ENCODE results near the gene SMARCD2.
"Not testable (repeated sequence)": the region's sequence is repeated elsewhere in the genome, so short reads cannot be mapped to it uniquely, and the experiment has no call there.

Gene SMARCD2

GRCh38 chr17:63842540-63843386 lies at the start of gene SMARCD2:
TSS of gene SMARCD2 (minus strand) at chr17:63842685. CDS start at chr17:63842674, 11 bp downstream.
- DNase-seq (ENCODE audit: low read depth), result peak; percentile 98

GRCh38 chr17:63889026-63889848 lies 46.8 kb upstream of the SMARCD2 start:
- not testable (repeated sequence) for DNase-seq (ENCODE audit: low read depth)

GRCh38 chr17:63885119-63885518 lies 42.6 kb upstream of the SMARCD2 start:
- not testable (repeated sequence) for DNase-seq (ENCODE audit: low read depth)

- DNase-seq (ENCODE audit: low read depth), result not testable (repeated sequence)
Observed at GRCh38 chr17:63882626-63883126, 40.2 kb upstream of the SMARCD2 start.

GRCh38 chr17:63881935-63882601 lies 39.6 kb upstream of the SMARCD2 start, which contains the start of gene GH2:
TSS of gene GH2 (minus strand) at chr17:63881944. CDS start at chr17:63881801, 143 bp downstream.
- DNase-seq (ENCODE audit: low read depth), result peak; percentile 38

- not testable (repeated sequence) for DNase-seq (ENCODE audit: low read depth)
Observed at GRCh38 chr17:63881337-63881736, 38.9 kb upstream of the SMARCD2 start.

- DNase-seq (ENCODE audit: low read depth), result no peak
Observed at GRCh38 chr17:63880706-63881105, 38.2 kb upstream of the SMARCD2 start.

- DNase-seq (ENCODE audit: low read depth), result not testable (repeated sequence)
Observed at GRCh38 chr17:63878413-63878812, 35.9 kb upstream of the SMARCD2 start.

- DNase-seq (ENCODE audit: low read depth), result not testable (repeated sequence)
Observed at GRCh38 chr17:63874693-63875092, 32.2 kb upstream of the SMARCD2 start.

- not testable (repeated sequence) for DNase-seq (ENCODE audit: low read depth)
Observed at GRCh38 chr17:63874061-63874626, 31.7 kb upstream of the SMARCD2 start.

- not testable (repeated sequence) for DNase-seq (ENCODE audit: low read depth)
Observed at GRCh38 chr17:63873577-63873976, 31.1 kb upstream of the SMARCD2 start, which contains the start of gene CSH2. TSS of gene CSH2 (minus strand) at chr17:63873677. CDS start at chr17:63873614, 63 bp downstream.

- DNase-seq (ENCODE audit: low read depth), result not testable (repeated sequence)
Observed at GRCh38 chr17:63871646-63872365, 29.3 kb upstream of the SMARCD2 start.

GRCh38 chr17:63870292-63870665 lies 27.8 kb upstream of the SMARCD2 start:
- DNase-seq (ENCODE audit: low read depth), result not testable (repeated sequence)

- not testable (repeated sequence) for DNase-seq (ENCODE audit: low read depth)
Observed at GRCh38 chr17:63869491-63870291, 27.2 kb upstream of the SMARCD2 start.

GRCh38 chr17:63866625-63867024 lies 24.1 kb upstream of the SMARCD2 start:
- DNase-seq (ENCODE audit: low read depth), result not testable (repeated sequence)

GRCh38 chr17:63859257-63859656 lies 16.8 kb upstream of the SMARCD2 start:
- DNase-seq (ENCODE audit: low read depth), result no peak

- DNase-seq (ENCODE audit: low read depth), result not testable (repeated sequence)
Observed at GRCh38 chr17:63856425-63856824, 13.9 kb upstream of the SMARCD2 start.

GRCh38 chr17:63855185-63855584 lies 12.7 kb upstream of the SMARCD2 start:
- DNase-seq (ENCODE audit: low read depth), result no peak

GRCh38 chr17:63854709-63855108 lies 12.2 kb upstream of the SMARCD2 start:
- no peak for DNase-seq (ENCODE audit: low read depth)

GRCh38 chr17:63853260-63853659 lies 10.8 kb upstream of the SMARCD2 start:
- no peak for DNase-seq (ENCODE audit: low read depth)
